Psoas muscle (tissue), 8 donors: Measurements from ENCODE around the gene CCDC97. TPM values are rescaled to one million over a fixed set of nuclear protein-coding genes. Genes with fewer than 3 reads are reported as not detected.

Experiments used
- ATAC-seq, 4 donors: fragments of 200-7000 bp; cut with Tn5 transposase; one replicate each; pipeline ENCODE4 v1.9.1; 2020; ENCODE audit warnings: moderate library complexity in 3 of 4, mild to moderate bottlenecking in 2 of 4
- DNase-seq, 2 donors: peaks; one replicate each; pipeline ENCODE4 v3.0.0-alpha.2; 2020
- H3K27ac ChIP-seq: fragments of 200-600 bp; one replicate; pipeline ENCODE4 v1.8.0; 2022
- H3K27me3 ChIP-seq, 3 donors: fragments of 200-600 bp in 1 of 3; one replicate each; pipeline versions ENCODE4 v1.6.1 to v1.8.0; 2013 to 2022; ENCODE audit warnings: low read length in 2 of 3, mild to moderate bottlenecking in 2 of 3, moderate library complexity in 1 of 3; ENCODE audit not compliant: insufficient read depth in 3 of 3
- H3K36me3 ChIP-seq, 2 donors: fragments of 200-600 bp in 1 of 2; one replicate each; pipeline versions ENCODE4 v1.6.1 to v1.8.0; 2013 to 2022; ENCODE audit warnings: low read depth in 1 of 2, mild to moderate bottlenecking in 1 of 2, moderate library complexity in 1 of 2; ENCODE audit not compliant: insufficient read depth in 1 of 2
- H3K4me1 ChIP-seq: fragments of 200-600 bp; one replicate; pipeline ENCODE4 v1.8.0; 2022
- H3K4me3 ChIP-seq: fragments of 200-600 bp; one replicate; pipeline ENCODE4 v1.8.0; 2022; ENCODE audit warnings: mild to moderate bottlenecking
- H3K9me3 ChIP-seq: fragments of 200-600 bp; one replicate; pipeline ENCODE4 v1.8.0; 2022
- WGBS, 3 donors: extraction: QIAGEN DNeasy Blood & Tissue Kit; methylation state at CpG; one replicate each; pipeline versions ENCODE4 v1.1.6 to v1.1.7; 2013; 5-methylcytosine and 5-hydroxymethylcytosine counted together
- intact Hi-C, 2 donors: fragments of 100-400 bp; cut with DNase I; formaldehyde crosslinking; loops; one replicate each; pipeline versions ENCODE4 v1.11.0 to v1.14.2; 2022
- polyA plus RNA-seq, 3 donors: library from polyadenylated mRNA; stranded (reverse); fragments of 200-250 nt; gene quantifications; one replicate each; pipeline ENCODE4 v1.2.3, GENCODE V29; 2013
- total RNA-seq, 4 donors: library from RNA; stranded (reverse); fragmentation: NEBNext Ultra II Directional in 2 of 4; extraction: Animal tissue kit (Norgen Biotek cat#: 25700) in 2 of 4; gene quantifications; one replicate each; pipeline versions ENCODE4 v1.2.1 to v1.2.4, GENCODE V29; 2021 to 2023
- TF ChIP-seq, protein P1 (sequence below): fragments of 200-600 bp; IDR thresholded peaks from one replicate; pipeline ENCODE4 v1.8.0; 2022; ENCODE audit warnings: antibody characterized with exemption
- donor health status: healthy with polysubstance abuse.
- donor health status: DM: no; HTN: no; CAD: no; lungs with moderate emphysema.
- donor health status: Bipolar disorder and iron deficiency.
- donor health status: healthy.
- donor health status: DM: yes; HTN: yes; CAD: no.
- donor health status: DM: no; HTN: no; CAD: no.
- donor health status: DM: no; HTN: no; CAD: no.
- donor health status: DM: yes; HTN: yes; CAD: no.

The CCDC97 gene
- total and polyA plus RNA-seq, 7 donors: 13.7 to 25.7 (median 19.9) TPM

DNA sequence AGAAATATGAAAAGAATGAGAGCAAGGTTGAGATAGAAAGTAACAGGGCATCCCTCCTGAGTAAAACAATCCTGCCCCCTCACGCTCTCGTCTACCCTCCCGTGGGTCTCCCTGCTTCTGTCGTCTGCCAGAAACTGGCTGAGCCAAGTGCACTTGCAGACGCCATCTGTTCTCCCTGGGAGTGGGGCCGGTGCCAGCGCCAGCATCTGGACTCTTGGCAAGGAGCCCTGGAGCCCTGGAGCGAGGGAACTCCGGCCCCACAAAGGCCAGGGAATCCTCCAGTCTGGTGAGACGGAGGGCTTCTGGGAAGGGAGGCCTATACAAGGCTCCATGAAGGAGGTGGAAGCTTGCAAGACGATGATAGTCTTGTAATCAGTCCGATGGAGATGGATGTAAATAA is 64.0 kb downstream of the CCDC97 start:
- peak; percentile 83 to 90 for DNase-seq
- intact Hi-C loops: no loop called here
- Histone ChIP-seq H3K4me1 (peaks cover 15% of the 10 kb centered on the region), H3K27ac (no peak overlapping the region), H3K4me3 (no peak overlapping the region), H3K36me3 (no peaks in the 10 kb centered on the region), H3K27me3 (peaks cover 0 to 10% (median 2%) of the 10 kb centered on the region in 3 donors), H3K9me3 (no peaks in the 10 kb centered on the region)
- TF ChIP-seq, protein P1, sequence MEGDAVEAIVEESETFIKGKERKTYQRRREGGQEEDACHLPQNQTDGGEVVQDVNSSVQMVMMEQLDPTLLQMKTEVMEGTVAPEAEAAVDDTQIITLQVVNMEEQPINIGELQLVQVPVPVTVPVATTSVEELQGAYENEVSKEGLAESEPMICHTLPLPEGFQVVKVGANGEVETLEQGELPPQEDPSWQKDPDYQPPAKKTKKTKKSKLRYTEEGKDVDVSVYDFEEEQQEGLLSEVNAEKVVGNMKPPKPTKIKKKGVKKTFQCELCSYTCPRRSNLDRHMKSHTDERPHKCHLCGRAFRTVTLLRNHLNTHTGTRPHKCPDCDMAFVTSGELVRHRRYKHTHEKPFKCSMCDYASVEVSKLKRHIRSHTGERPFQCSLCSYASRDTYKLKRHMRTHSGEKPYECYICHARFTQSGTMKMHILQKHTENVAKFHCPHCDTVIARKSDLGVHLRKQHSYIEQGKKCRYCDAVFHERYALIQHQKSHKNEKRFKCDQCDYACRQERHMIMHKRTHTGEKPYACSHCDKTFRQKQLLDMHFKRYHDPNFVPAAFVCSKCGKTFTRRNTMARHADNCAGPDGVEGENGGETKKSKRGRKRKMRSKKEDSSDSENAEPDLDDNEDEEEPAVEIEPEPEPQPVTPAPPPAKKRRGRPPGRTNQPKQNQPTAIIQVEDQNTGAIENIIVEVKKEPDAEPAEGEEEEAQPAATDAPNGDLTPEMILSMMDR: no peak
- ATAC-seq: peak; percentile 60 to 72 (median 66)
- 4 to 8% (median 7%) methylated on average over 12 of the region's 12 CpGs for WGBS, 3 donors

Other genes with a start within 250 kb of the CCDC97 start
- not detected for gene CYP2A13, start 221.7 kb upstream of the CCDC97 start, total RNA-seq
- not detected for gene CYP2A13, start 221.7 kb upstream of the CCDC97 start, polyA plus RNA-seq
- gene CYP2F1, start 195.7 kb upstream of the CCDC97 start, total RNA-seq: not detected
- not detected for gene CYP2F1, start 195.7 kb upstream of the CCDC97 start, polyA plus RNA-seq
- 1 to 10 TPM in 1 of 4 donors, under 1 TPM in 3; 0.27 to 1.1 (median 0.62) TPM for gene CYP2S1, start 117.0 kb upstream of the CCDC97 start, total RNA-seq
- under 1 TPM; 0.10 to 0.56 (median 0.26) TPM for gene CYP2S1, start 117.0 kb upstream of the CCDC97 start, polyA plus RNA-seq
- 10 to 100 TPM in 2 of 4 donors, 1 to 10 TPM in 2; 8.4 to 13.6 (median 11.0) TPM for gene AXL, start 90.9 kb upstream of the CCDC97 start, total RNA-seq
- gene AXL, start 90.9 kb upstream of the CCDC97 start, polyA plus RNA-seq: 1 to 10 TPM; 3.3 to 4.4 (median 4.3) TPM
- gene HNRNPUL1, start 45.8 kb upstream of the CCDC97 start, total RNA-seq: 100 to 1,000 TPM in 2 of 4 donors, 10 to 100 TPM in 2; 82.2 to 129 (median 105) TPM
- gene HNRNPUL1, start 45.8 kb upstream of the CCDC97 start, polyA plus RNA-seq: 10 to 100 TPM; 54.3 to 82.3 (median 69.2) TPM
- gene TGFB1, start 43.8 kb downstream of the CCDC97 start, total RNA-seq: 10 to 100 TPM in 2 of 4 donors, 1 to 10 TPM in 2; 8.2 to 10.8 (median 10.1) TPM
- gene TGFB1, start 43.8 kb downstream of the CCDC97 start, polyA plus RNA-seq: 10 to 100 TPM in 1 of 3 donors, 1 to 10 TPM in 2; 2.8 to 10.5 (median 3.2) TPM
- 1 to 10 TPM; 1.7 to 2.5 (median 2.0) TPM for gene B9D2, start 54.0 kb downstream of the CCDC97 start, total RNA-seq
- 10 to 100 TPM in 1 of 3 donors, 1 to 10 TPM in 2; 7.9 to 13.1 (median 9.3) TPM for gene B9D2, start 54.0 kb downstream of the CCDC97 start, polyA plus RNA-seq
- 1 to 10 TPM; 1.4 to 2.6 (median 1.7) TPM for gene TMEM91, start 66.4 kb downstream of the CCDC97 start, total RNA-seq
- 1 to 10 TPM in 2 of 3 donors, under 1 TPM in 1; 0.88 to 3.1 (median 2.5) TPM for gene TMEM91, start 66.4 kb downstream of the CCDC97 start, polyA plus RNA-seq
- gene EXOSC5, start 87.2 kb downstream of the CCDC97 start, total RNA-seq: 10 to 100 TPM; 25.4 to 42.3 (median 41.2) TPM
- 10 to 100 TPM; 34.9 to 78.8 (median 59.0) TPM for gene EXOSC5, start 87.2 kb downstream of the CCDC97 start, polyA plus RNA-seq
- 10 to 100 TPM; 31.5 to 45.1 (median 39.8) TPM for gene BCKDHA, start 87.6 kb downstream of the CCDC97 start, total RNA-seq
- 10 to 100 TPM; 34.9 to 58.8 (median 43.3) TPM for gene BCKDHA, start 87.6 kb downstream of the CCDC97 start, polyA plus RNA-seq
- gene B3GNT8, start 117.2 kb downstream of the CCDC97 start, total RNA-seq: 1 to 10 TPM in 2 of 4 donors, under 1 TPM in 2; 0.55 to 1.9 (median 1.3) TPM
- gene B3GNT8, start 117.2 kb downstream of the CCDC97 start, polyA plus RNA-seq: under 1 TPM; 0.59 to 0.96 (median 0.73) TPM
- 10 to 100 TPM; 37.6 to 71.4 (median 59.5) TPM for gene DMAC2, start 129.7 kb downstream of the CCDC97 start, total RNA-seq
- gene DMAC2, start 129.7 kb downstream of the CCDC97 start, polyA plus RNA-seq: 100 to 1,000 TPM in 1 of 3 donors, 10 to 100 TPM in 2; 68.5 to 113 (median 88.8) TPM
- gene ERICH4, start 133.0 kb downstream of the CCDC97 start, total RNA-seq: not detected
- under 1 TPM in 2 of 3 donors, not detected in 1; 0.09 to 0.10 TPM for gene ERICH4, start 133.0 kb downstream of the CCDC97 start, polyA plus RNA-seq